Testis (tissue), 3 donors: ENCODE results near the gene GYS1. TPM values are rescaled to one million over a fixed set of nuclear protein-coding genes. Genes with fewer than 3 reads are reported as not detected.

ENCODE experiments used
- DNase-seq: peaks from one replicate; pipeline ENCODE4 v3.0.0-alpha.2; 2019
- H3K27ac ChIP-seq, 2 donors: fragments of 200-600 bp; sonication (generic); one replicate each; pipeline ENCODE4 v1.5.1; 2019
- H3K27me3 ChIP-seq: fragments of 200-600 bp; sonication (generic); one replicate; pipeline ENCODE4 v1.5.1; 2019
- H3K36me3 ChIP-seq: fragments of 200-600 bp; sonication (generic); one replicate; pipeline ENCODE4 v1.5.1; 2017; ENCODE audit warnings: low read depth; ENCODE audit errors: missing control alignments
- H3K4me1 ChIP-seq: fragments of 200-600 bp; sonication (generic); one replicate; pipeline ENCODE4 v1.5.1; 2019
- H3K4me3 ChIP-seq, 2 donors: fragments of 200-600 bp; sonication (generic); one replicate each; pipeline ENCODE4 v1.5.1; 2017 to 2019
- H3K9me3 ChIP-seq: fragments of 200-600 bp; sonication (generic); one replicate; pipeline ENCODE4 v1.5.1; 2017
- POLR2A ChIP-seq: fragments of 450-650 bp; IDR thresholded peaks from one replicate; pipeline ENCODE4 v1.6.1; 2017; ENCODE audit warnings: antibody characterized with exemption, mild to moderate bottlenecking, moderate library complexity
- WGBS, 2 donors: methylation state at CpG; one replicate each; pipeline ENCODE4 v1.1.5; 2018; 5-methylcytosine and 5-hydroxymethylcytosine counted together
- intact Hi-C: fragments of 100-400 bp; cut with DNase I; formaldehyde crosslinking; loops from one replicate; pipeline ENCODE4 v1.15.1; 2023; ENCODE audit warnings: low total_unique reads
- polyA plus RNA-seq: library from polyadenylated mRNA; stranded (reverse); fragments of 350-450 nt; fragmentation: Illumina TruSeq; extraction: RNeasy Lipid Tissue Mini Kit (QIAGEN cat#74804); gene quantifications from one replicate; pipeline ENCODE4 v1.2.3, GENCODE V29; 2014; ENCODE audit warnings: low read depth, low replicate concordance; ENCODE audit not compliant: insufficient read depth
- total RNA-seq, 2 donors: library from RNA; depleted of rRNA; stranded (reverse); fragments of >200 nt; gene quantifications; one replicate each; pipeline ENCODE4 v1.2.3, GENCODE V29; 2016
- TF ChIP-seq, protein P1 (sequence below), 3 experiments: fragments of 450-650 bp in 2 of 3; fragments of 200-600 bp in 1 of 3; sonication (generic) in 1 of 3; IDR thresholded peaks; one replicate each; pipeline ENCODE4 v1.5.1; 2016 to 2019; ENCODE audit warnings: antibody characterized with exemption in 3 of 3, mild to moderate bottlenecking in 2 of 3, moderate library complexity in 1 of 3

GYS1 gene
- total and polyA plus RNA-seq, 3 donors from 2014 or later = 13.8 to 23.6 (median 21.1) TPM

DNA sequence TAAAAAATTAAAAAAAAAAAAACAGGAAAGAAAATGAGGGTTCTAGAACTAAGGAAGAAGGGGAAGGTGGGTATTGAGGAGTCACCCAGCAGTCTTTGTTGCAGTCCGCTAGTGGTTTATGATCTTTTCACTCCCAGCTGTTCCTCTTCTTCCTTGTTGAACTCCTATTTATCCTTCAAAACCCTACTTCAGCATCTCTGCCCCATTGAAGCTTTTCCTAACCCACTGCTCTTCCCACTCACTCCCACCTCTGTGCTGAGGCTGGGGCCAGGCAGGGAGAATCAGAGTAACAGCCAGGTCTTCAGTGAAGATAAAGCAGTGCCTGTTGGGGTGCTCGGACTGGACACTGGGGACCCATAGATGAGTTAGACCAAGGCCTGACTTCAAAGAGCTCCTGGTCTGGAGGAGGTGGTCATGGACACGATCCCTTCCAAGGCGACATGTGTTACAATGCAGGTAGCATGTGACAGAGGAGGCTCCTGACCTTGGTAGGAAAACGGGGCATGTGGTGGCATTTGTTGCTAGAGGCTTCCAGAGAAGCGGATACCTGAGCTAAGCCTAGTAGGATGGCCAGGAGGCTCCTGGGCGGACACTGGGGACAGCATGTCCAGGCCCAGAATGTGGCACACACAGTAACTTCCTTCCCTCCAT lies 12.0 kb upstream of the GYS1 start:
- 88 to 91% methylated on average over 7 of the region's 7 CpGs for WGBS, 2 donors
- Histone ChIP-seq H3K4me3 (no peak overlapping the region), H3K4me1 (no peaks in the 10 kb centered on the region), H3K27ac (no peak overlapping the region), H3K36me3 (no peaks in the 10 kb centered on the region), H3K27me3 (no peaks in the 10 kb centered on the region), H3K9me3 (no peaks in the 10 kb centered on the region)
- no peak for TF ChIP-seq POLR2A
- TF ChIP-seq, protein P1, sequence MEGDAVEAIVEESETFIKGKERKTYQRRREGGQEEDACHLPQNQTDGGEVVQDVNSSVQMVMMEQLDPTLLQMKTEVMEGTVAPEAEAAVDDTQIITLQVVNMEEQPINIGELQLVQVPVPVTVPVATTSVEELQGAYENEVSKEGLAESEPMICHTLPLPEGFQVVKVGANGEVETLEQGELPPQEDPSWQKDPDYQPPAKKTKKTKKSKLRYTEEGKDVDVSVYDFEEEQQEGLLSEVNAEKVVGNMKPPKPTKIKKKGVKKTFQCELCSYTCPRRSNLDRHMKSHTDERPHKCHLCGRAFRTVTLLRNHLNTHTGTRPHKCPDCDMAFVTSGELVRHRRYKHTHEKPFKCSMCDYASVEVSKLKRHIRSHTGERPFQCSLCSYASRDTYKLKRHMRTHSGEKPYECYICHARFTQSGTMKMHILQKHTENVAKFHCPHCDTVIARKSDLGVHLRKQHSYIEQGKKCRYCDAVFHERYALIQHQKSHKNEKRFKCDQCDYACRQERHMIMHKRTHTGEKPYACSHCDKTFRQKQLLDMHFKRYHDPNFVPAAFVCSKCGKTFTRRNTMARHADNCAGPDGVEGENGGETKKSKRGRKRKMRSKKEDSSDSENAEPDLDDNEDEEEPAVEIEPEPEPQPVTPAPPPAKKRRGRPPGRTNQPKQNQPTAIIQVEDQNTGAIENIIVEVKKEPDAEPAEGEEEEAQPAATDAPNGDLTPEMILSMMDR (IDR thresholded peaks at IDR 0.05) = no peak
- DNase-seq = no peak
- intact Hi-C loops = no loop called here

DNA sequence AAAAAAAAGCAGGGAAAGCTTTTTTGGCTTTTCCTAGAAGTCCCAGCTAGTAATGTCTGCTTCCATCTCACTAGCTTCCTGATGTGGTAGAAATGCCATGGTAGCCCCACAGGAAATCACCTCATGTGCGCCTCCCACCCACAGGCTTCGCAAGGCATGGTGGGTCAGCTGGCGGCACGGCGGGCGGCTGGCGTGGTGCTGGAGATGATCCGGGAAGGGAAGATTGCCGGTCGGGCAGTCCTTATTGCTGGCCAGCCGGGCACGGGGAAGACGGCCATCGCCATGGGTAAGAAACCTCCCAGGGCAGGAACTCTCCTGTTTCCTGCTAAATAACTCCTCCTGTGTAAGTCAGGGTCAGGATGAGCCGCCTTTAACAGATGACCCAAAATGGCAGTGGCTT lies 11.0 kb upstream of the GYS1 start:
- H3K4me3 ChIP-seq = no peak overlapping the region
- no peaks in the 10 kb centered on the region for H3K9me3 ChIP-seq
- 96 to 100% methylated on average over 2 to 15 of the region's 15 CpGs for WGBS, 2 donors
- TF ChIP-seq, protein P1 (IDR thresholded peaks at IDR 0.05) = no peak
- TF ChIP-seq POLR2A = no peak
- H3K4me1 ChIP-seq = no peaks in the 10 kb centered on the region
- H3K27me3 ChIP-seq = no peaks in the 10 kb centered on the region
- DNase-seq = no peak
- no peaks in the 10 kb centered on the region for H3K36me3 ChIP-seq
- no peak overlapping the region for H3K27ac ChIP-seq
- intact Hi-C loops = no loop called here

DNA sequence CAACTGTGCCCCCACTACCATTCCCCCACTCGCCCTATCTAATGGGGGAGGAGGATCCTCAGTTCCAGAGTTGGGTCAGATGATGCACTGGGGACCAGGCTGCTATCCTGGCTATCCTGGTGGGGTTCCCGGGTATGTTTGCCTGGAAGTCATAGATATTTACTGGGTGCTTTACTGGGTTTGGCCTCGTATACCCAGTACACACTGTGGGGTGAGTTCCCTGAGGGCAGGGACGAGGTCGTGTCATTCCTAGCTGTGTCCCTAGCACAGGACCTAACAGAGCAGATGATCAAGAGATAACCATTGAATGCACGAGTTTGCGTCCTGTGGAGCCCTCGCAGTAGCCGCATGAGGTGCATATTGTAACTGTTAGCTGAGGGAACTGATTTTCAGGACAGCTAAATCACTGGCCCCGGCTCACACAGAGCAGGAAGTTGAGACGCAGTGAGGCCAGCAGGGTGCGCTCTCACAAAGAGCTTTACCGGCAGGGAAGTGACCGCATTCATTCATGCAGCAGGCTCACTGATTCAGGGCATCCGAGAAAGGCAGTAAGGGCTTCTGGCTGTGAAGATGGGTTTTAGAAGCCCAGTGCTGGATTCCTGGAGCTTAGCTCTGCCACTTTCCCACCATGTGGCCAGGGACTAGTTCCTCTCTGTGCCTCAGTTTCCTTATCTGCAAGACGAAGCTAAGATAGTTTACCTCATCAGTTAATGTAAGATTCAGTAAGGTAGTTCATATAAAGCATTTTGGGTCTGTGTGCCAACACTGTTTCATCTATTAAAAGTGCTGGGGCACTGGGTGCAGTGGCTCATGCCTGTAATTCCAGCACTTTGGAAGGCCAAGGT lies 6.6 kb upstream of the GYS1 start:
- DNase-seq = peak; percentile 62

DNA sequence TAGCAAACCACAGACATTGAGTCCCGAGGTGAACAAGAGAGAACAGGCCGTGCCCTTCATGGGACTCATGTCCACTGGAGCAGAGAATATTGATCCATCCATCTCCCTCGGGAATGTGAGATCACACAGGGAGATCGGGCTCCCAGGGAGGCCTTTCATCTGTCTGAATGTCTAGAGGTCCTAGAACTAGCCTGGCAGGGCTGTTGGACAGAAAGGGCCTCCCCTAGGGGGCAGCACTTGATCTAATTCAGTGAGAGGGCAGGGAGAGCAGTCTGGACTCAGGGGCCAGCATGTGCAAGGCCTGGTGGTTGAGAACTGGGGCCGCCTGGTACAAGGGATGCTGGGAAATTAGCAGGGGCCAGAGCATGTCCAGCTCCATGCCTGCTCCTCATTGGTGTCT lies 4.9 kb upstream of the GYS1 start:
- H3K36me3 ChIP-seq = no peaks in the 10 kb centered on the region
- peaks cover 10% of the 10 kb centered on the region for H3K4me1 ChIP-seq
- H3K9me3 ChIP-seq = no peaks in the 10 kb centered on the region
- H3K27ac ChIP-seq = no peak overlapping the region
- WGBS, 2 donors = 70 to 81% methylated on average over 3 to 5 of the region's 5 CpGs
- intact Hi-C loops = no loop called here
- H3K27me3 ChIP-seq = no peaks in the 10 kb centered on the region
- peak; percentile 80 for DNase-seq
- H3K4me3 ChIP-seq = no peak overlapping the region
- TF ChIP-seq, protein P1 (IDR thresholded peaks at IDR 0.05) = no peak
- no peak for TF ChIP-seq POLR2A

More for the DNA sequence above, 6.6 kb upstream of the GYS1 start:
- H3K4me1 ChIP-seq = peaks cover 3% of the 10 kb centered on the region
- H3K36me3 ChIP-seq = no peaks in the 10 kb centered on the region
- H3K9me3 ChIP-seq = no peaks in the 10 kb centered on the region
- H3K27me3 ChIP-seq = no peaks in the 10 kb centered on the region
- H3K4me3 ChIP-seq = no peak overlapping the region
- H3K27ac ChIP-seq = no peak overlapping the region
- TF ChIP-seq, protein P1 (IDR thresholded peaks at IDR 0.05) = peak in 2 of 3 experiments; percentile 46
- TF ChIP-seq POLR2A = no peak
- 64 to 78% methylated on average over 13 to 16 of the region's 16 CpGs for WGBS, 2 donors
- intact Hi-C loops = no loop called here
